Glutamatergic neuron (in vitro differentiated cells): Measurements from ENCODE around the gene MUC6. TPM values are rescaled to one million over a fixed set of nuclear protein-coding genes. Genes with fewer than 3 reads are reported as not detected.

Experiments
- DNase-seq: peaks from one replicate; pipeline ENCODE4 v3.0.0; 2022
- H3K27ac Mint-ChIP-seq: one replicate; pipeline ENCODE4 v1.8.0; 2020; ENCODE audit warnings: mild to moderate bottlenecking, mixed read lengths, inconsistent platforms; ENCODE audit not compliant: unreplicated experiment
- H3K27me3 Mint-ChIP-seq: one replicate; pipeline ENCODE4 v1.8.0; 2020; ENCODE audit warnings: mild to moderate bottlenecking, moderate library complexity, mixed read lengths, inconsistent platforms; ENCODE audit not compliant: unreplicated experiment
- H3K36me3 Mint-ChIP-seq: one replicate; pipeline ENCODE4 v1.8.0; 2020; ENCODE audit warnings: mild to moderate bottlenecking, mixed read lengths, inconsistent platforms; ENCODE audit not compliant: unreplicated experiment
- H3K4me1 Mint-ChIP-seq: one replicate; pipeline ENCODE4 v1.8.0; 2020; ENCODE audit warnings: mild to moderate bottlenecking, low read depth, mixed read lengths, inconsistent platforms; ENCODE audit not compliant: unreplicated experiment
- H3K4me3 Mint-ChIP-seq: one replicate; pipeline ENCODE4 v1.8.0; 2020; ENCODE audit warnings: mild to moderate bottlenecking, mixed read lengths, inconsistent platforms; ENCODE audit not compliant: unreplicated experiment
- H3K9me3 Mint-ChIP-seq: one replicate; pipeline ENCODE4 v1.8.0; 2020; ENCODE audit warnings: mild to moderate bottlenecking, moderate library complexity, mixed read lengths, inconsistent platforms; ENCODE audit not compliant: unreplicated experiment
- CTCF ChIP-seq: fragments of 200-600 bp; sonication (generic); IDR thresholded peaks from one replicate; pipeline ENCODE4 v1.5.0; 2021; ENCODE audit not compliant: partially characterized antibody, unreplicated experiment
- total RNA-seq: library from RNA; stranded (reverse); fragmentation: NEBNext Ultra II Directional; extraction: Animal tissue kit (Norgen Biotek cat#: 25700); gene quantifications from one replicate; pipeline ENCODE4 v1.2.1, GENCODE V29; 2021; ENCODE audit not compliant: unreplicated experiment

The MUC6 gene
- total RNA-seq, 1 donor from 2014 or later: not detected

- H3K27me3 Mint-ChIP-seq: peaks cover 12% of the 10 kb centered on the region
- peaks cover 2% of the 10 kb centered on the region for H3K4me1 Mint-ChIP-seq
- no peak overlapping the region for H3K4me3 Mint-ChIP-seq
- H3K9me3 Mint-ChIP-seq: peaks cover 17% of the 10 kb centered on the region
- no peak overlapping the region for H3K27ac Mint-ChIP-seq
- DNase-seq: no peak
- H3K36me3 Mint-ChIP-seq: peaks cover 9% of the 10 kb centered on the region
- TF ChIP-seq CTCF: no peak
Measured at GRCh38 chr11:1026163-1026450, 10.4 kb downstream of the MUC6 start.

GRCh38 chr11:1025410-1026162, 10.9 kb downstream of the MUC6 start:
- peaks cover 2% of the 10 kb centered on the region for H3K4me1 Mint-ChIP-seq
- H3K4me3 Mint-ChIP-seq: no peak overlapping the region
- no peak for DNase-seq
- TF ChIP-seq CTCF: no peak
- H3K9me3 Mint-ChIP-seq: peaks cover 17% of the 10 kb centered on the region
- H3K27me3 Mint-ChIP-seq: peaks cover 12% of the 10 kb centered on the region
- no peak overlapping the region for H3K27ac Mint-ChIP-seq
- peaks cover 9% of the 10 kb centered on the region for H3K36me3 Mint-ChIP-seq

GRCh38 chr11:1024597-1025409, 11.7 kb downstream of the MUC6 start:
- no peak for TF ChIP-seq CTCF
- Mint-ChIP-seq H3K4me1 (peaks cover 2% of the 10 kb centered on the region), H3K27me3 (peaks cover 12% of the 10 kb centered on the region), H3K36me3 (peaks cover 9% of the 10 kb centered on the region), H3K4me3 (no peak overlapping the region), H3K9me3 (peaks cover 17% of the 10 kb centered on the region), H3K27ac (no peak overlapping the region)
- DNase-seq: no peak

GRCh38 chr11:1023811-1024596, 12.5 kb downstream of the MUC6 start:
- Mint-ChIP-seq H3K9me3 (peaks cover 19% of the 10 kb centered on the region), H3K36me3 (peaks cover 9% of the 10 kb centered on the region), H3K27ac (no peak overlapping the region), H3K4me1 (peaks cover 2% of the 10 kb centered on the region), H3K4me3 (no peak overlapping the region), H3K27me3 (peaks cover 12% of the 10 kb centered on the region)
- DNase-seq: no peak
- no peak for TF ChIP-seq CTCF
